H1 (cell line): ENCODE measurements around the gene IRAG1. TPM values are rescaled to one million over a fixed set of nuclear protein-coding genes. Genes with fewer than 3 reads are reported as not detected.

Source experiments
- CHD7 ChIP-seq: fragments of 300-600 bp; sonication (generic); IDR thresholded peaks from 2 replicates; pipeline ENCODE4 v1.7.1; 2012; ENCODE audit warnings: low read length, moderate library complexity, mild to moderate bottlenecking, inconsistent platforms; ENCODE audit not compliant: insufficient replicate concordance
- polyA plus RNA-seq, 7 experiments: library from polyadenylated mRNA; depleted of rRNA in 3 of 7; stranded (reverse) in 5 of 7; unstranded in 2 of 7; fragments of >200 nt in 5 of 7; fragments of 200-250 nt in 2 of 7; gene quantifications; 1 replicate in 5 of 7; 2 replicates in 1 of 7; 4 replicates in 1 of 7; pipeline versions ENCODE4 v1.2.1 to v1.2.3, GENCODE V29; 2011 to 2013; ENCODE audit warnings: missing spikeins in 2 of 7, mixed read lengths in 2 of 7
- total RNA-seq: library from RNA; stranded (reverse); fragmentation: NEBNext Ultra II Directional; extraction: Animal tissue kit (Norgen Biotek cat#: 25700); gene quantifications from 2 replicates; pipeline ENCODE4 v1.2.1, GENCODE V29; 2021

The IRAG1 gene
- total and polyA plus RNA-seq, 2 of the 8 experiments (the other 6 are each of a cell fraction or from before 2014, with no cell fraction given), result 1.8 to 2.7 TPM

DNA sequence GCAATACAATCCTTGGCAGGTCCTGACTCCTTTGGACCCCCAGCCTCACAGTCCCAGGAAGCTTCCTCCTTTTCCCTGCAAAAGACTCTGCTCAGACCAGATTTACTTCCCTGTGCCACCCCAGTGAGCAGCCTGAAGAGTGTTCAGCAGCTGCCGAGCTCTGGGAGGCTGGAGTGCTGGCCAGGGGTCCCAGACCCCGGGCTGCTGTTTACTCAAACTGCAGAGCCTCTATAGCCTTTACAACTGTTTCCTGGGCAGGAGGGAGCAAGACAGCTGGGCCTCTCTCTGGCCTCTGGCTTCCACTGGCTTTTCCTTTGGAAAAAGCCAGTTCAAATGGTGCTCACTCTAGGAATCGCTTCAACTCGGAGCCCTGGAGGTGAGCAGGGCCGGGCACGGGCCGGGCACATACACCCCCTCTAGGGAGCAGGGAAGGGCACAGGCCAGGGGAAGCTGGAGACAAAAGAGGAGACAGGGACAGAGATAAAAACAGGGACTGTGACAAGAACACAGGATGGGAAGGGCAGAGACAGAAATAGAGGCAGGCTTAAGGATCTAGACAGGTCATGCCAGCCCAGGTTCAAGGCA is 932 bp downstream of the IRAG1 start (continued):
- no peak for TF ChIP-seq CHD7
